Activated naive CD4-positive, alpha-beta T cell treated with anti-CD3 and anti-CD28 coated beads, Interleukin-2, amount 10 ng/mL, durations not matched to agents 7 days and 5 days (primary cell): Measurements from ENCODE around the gene EIF4G1.

Experiments
- CTCF ChIA-PET: fragments of 350-600 bp; sonication (Branson Sonifier 250); formaldehyde crosslinking; loops from one replicate; lab custom pipeline; 2021; ENCODE audit warnings: antibody characterized with exemption; lab: Charles Lee
- DNase-seq: peaks from one replicate; pipeline ENCODE4 v3.0.0-alpha.2; 2020
- H3K27ac Mint-ChIP-seq: one replicate; pipeline ENCODE4 v1.8.0; 2021; ENCODE audit warnings: mild to moderate bottlenecking, moderate library complexity, mixed read lengths
- H3K27me3 Mint-ChIP-seq: one replicate; pipeline ENCODE4 v1.8.0; 2021; ENCODE audit warnings: mild to moderate bottlenecking, mixed read lengths
- H3K36me3 Mint-ChIP-seq: one replicate; pipeline ENCODE4 v1.8.0; 2021; ENCODE audit warnings: mixed read lengths
- H3K4me1 Mint-ChIP-seq: one replicate; pipeline ENCODE4 v1.8.0; 2021; ENCODE audit warnings: mixed read lengths
- H3K4me3 Mint-ChIP-seq: one replicate; pipeline ENCODE4 v1.8.0; 2021; ENCODE audit warnings: mild to moderate bottlenecking, moderate library complexity, mixed read lengths
- H3K9me3 Mint-ChIP-seq: one replicate; pipeline ENCODE4 v1.8.0; 2021; ENCODE audit warnings: mixed read lengths

Gene EIF4G1

GRCh38 chr3:184380627-184381260 lies 66.3 kb downstream of the EIF4G1 start:
- Mint-ChIP-seq H3K4me1 (peaks cover 8% of the 10 kb centered on the region), H3K36me3 (no peaks in the 10 kb centered on the region)

DNA sequence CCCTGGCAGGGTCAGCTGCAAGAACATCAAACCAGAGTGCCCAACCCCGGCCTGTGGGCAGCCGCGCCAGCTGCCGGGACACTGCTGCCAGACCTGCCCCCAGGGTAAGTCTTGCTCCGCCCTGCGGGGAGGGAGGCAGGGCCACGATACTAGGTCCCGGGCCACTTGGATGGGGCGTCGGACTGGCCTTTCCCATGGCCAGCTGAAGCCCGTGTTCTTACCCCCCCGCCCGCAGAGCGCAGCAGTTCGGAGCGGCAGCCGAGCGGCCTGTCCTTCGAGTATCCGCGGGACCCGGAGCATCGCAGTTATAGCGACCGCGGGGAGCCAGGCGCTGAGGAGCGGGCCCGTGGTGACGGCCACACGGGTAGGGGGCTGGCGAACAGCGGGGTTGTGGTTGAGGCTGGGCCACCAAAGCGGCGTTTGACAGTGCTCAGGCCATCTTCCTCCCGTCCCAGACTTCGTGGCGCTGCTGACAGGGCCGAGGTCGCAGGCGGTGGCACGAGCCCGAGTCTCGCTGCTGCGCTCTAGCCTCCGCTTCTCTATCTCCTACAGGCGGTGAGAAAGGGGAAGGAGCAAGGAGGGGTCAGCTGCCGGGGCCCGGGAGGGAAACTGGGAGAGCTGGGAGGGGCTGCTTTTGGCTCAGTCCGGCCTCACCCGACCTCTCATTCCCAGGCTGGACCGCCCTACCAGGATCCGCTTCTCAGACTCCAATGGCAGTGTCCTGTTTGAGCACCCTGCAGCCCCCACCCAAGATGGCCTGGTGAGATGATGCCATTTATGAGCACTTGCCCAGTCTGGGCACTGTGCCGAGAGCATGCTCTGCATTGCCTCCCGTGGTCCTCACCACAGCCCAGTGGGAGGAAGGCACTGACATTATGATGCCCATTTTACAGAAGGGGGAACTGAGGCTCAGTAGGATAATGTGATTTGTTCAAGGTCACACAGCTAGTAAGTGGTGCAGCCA lies 67.1 kb downstream of the EIF4G1 start:
- Mint-ChIP-seq H3K4me1 (peaks cover 8% of the 10 kb centered on the region), H3K27ac (no peak overlapping the region), H3K36me3 (no peaks in the 10 kb centered on the region), H3K4me3 (peak overlapping the region; percentile 28), H3K27me3 (peaks cover 89% of the 10 kb centered on the region), H3K9me3 (no peaks in the 10 kb centered on the region)
- DNase-seq: no peak
- CTCF ChIA-PET: interaction anchor here (0.8 to 3.8 kb wide), 4 partner anchors 9 to 26 kb away, joined by 3 to 17 read pairs (median 4); no protein-coding TSS in a partner anchor

More at GRCh38 chr3:184380627-184381260, 66.3 kb downstream of the EIF4G1 start:
- Mint-ChIP-seq H3K27ac (no peak overlapping the region), H3K27me3 (peaks cover 91% of the 10 kb centered on the region), H3K4me3 (peak overlapping the region; percentile 28), H3K9me3 (no peaks in the 10 kb centered on the region)
- DNase-seq: no peak
- CTCF ChIA-PET: interaction anchor here (1.5 kb wide), 1 partner anchor 9 kb away, joined by 6 read pairs; no protein-coding TSS in a partner anchor

- CTCF ChIA-PET: interaction anchor here (0.8 to 3.8 kb wide), 3 partner anchors 10 to 25 kb away, joined by 3 to 17 read pairs (median 3); no protein-coding TSS in a partner anchor
- Mint-ChIP-seq H3K4me3 (no peak overlapping the region), H3K9me3 (no peaks in the 10 kb centered on the region), H3K27ac (no peak overlapping the region), H3K4me1 (peaks cover 8% of the 10 kb centered on the region), H3K36me3 (no peaks in the 10 kb centered on the region), H3K27me3 (peaks cover 85% of the 10 kb centered on the region)
- DNase-seq: no peak
Observed at GRCh38 chr3:184382326-184383032, 68.1 kb downstream of the EIF4G1 start.

DNA sequence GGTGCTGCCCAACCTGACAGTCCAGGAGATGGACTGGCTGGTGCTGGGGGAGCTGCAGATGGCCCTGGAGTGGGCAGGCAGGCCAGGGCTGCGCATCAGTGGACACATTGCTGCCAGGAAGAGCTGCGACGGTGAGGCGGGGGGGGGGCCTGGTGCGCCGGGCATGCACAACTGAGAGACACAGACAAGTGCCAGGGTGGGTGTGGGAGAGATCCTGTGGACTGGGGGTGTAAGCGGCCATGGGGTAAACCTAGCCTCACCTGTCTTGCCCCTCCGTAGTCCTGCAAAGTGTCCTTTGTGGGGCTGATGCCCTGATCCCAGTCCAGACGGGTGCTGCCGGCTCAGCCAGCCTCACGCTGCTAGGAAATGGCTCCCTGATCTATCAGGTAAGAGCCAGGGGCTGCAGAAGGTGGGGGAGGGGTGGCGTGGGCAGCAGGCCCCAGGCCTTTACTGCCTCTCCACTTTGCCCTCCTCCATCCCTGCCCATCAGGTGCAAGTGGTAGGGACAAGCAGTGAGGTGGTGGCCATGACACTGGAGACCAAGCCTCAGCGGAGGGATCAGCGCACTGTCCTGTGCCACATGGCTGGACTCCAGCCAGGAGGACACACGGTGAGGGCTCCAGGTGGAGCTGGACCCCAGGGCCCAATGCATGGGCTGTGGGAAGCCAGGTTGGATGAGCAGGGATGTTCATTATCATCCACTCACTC lies 68.8 kb downstream of the EIF4G1 start:
- no peak for DNase-seq
- no peak overlapping the region for H3K4me3 Mint-ChIP-seq
- peaks cover 8% of the 10 kb centered on the region for H3K4me1 Mint-ChIP-seq
- no peak overlapping the region for H3K27ac Mint-ChIP-seq
- peaks cover 85% of the 10 kb centered on the region for H3K27me3 Mint-ChIP-seq
- no peaks in the 10 kb centered on the region for H3K9me3 Mint-ChIP-seq
- CTCF ChIA-PET: interaction anchor here (3.8 kb wide), 1 partner anchor 11 kb away, joined by 17 read pairs; no protein-coding TSS in a partner anchor
- H3K36me3 Mint-ChIP-seq: no peaks in the 10 kb centered on the region

DNA sequence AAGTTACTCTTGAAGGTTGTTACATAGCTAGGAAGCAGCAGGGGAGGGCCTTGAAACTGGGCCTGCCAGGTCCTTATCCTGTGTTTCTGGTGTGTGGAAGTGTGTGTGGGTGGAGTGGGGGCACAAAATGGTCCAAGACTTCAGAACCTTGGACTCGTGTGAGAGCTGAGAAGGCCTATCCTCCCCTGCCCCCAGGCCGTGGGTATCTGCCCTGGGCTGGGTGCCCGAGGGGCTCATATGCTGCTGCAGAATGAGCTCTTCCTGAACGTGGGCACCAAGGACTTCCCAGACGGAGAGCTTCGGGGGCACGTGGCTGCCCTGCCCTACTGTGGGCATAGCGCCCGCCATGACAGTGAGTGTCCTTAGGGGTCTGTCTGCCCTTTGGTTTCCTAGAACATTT lies 69.9 kb downstream of the EIF4G1 start:
- no peak overlapping the region for H3K4me3 Mint-ChIP-seq
- H3K27me3 Mint-ChIP-seq: peaks cover 82% of the 10 kb centered on the region
- no peak overlapping the region for H3K27ac Mint-ChIP-seq
- no peak for DNase-seq
- CTCF ChIA-PET: interaction anchor here (3.8 kb wide), 1 partner anchor 12 kb away, joined by 17 read pairs; no protein-coding TSS in a partner anchor
- H3K36me3 Mint-ChIP-seq: no peaks in the 10 kb centered on the region
- no peaks in the 10 kb centered on the region for H3K9me3 Mint-ChIP-seq
- peaks cover 5% of the 10 kb centered on the region for H3K4me1 Mint-ChIP-seq
